Panc1 (cell line): ENCODE measurements around the gene MMAB. TPM values are rescaled to one million over a fixed set of nuclear protein-coding genes. Genes with fewer than 3 reads are reported as not detected.

ENCODE experiments used
- ATAC-seq: fragments of 200-7000 bp; cut with Tn5 transposase; 2 replicates; pipeline ENCODE4 v1.9.1; 2020; ENCODE audit warnings: mild to moderate bottlenecking, moderate library complexity
- BruUV-seq: library from RNA; stranded (reverse); fragments of 400-500 nt; replicated peaks from 2 replicates; lab custom pipeline; 2021; lab: Mats Ljungman, UMichigan
- CTCF ChIA-PET: fragments of 300-600 bp; sonication (Branson Sonifier 250); formaldehyde crosslinking; loops from one replicate; lab custom pipeline; 2022; ENCODE audit warnings: antibody characterized with exemption; lab: Charles Lee
- POLR2A ChIA-PET: fragments of 300-600 bp; sonication (Branson Sonifier 250); formaldehyde crosslinking; loops from one replicate; lab custom pipeline; 2022; ENCODE audit warnings: antibody characterized with exemption; lab: Charles Lee
- DNase-seq: peaks from one replicate; pipeline ENCODE4 v3.0.0-alpha.2; 2010; ENCODE audit warnings: low read depth, low spot score
- H3K27ac ChIP-seq: 2 replicates; pipeline ENCODE4 v1.5.1; 2011; ENCODE audit warnings: mild to moderate bottlenecking, low read length, inconsistent platforms
- H3K27me3 ChIP-seq: fragments of 200-500 bp; sonication (Bioruptor generic); 2 replicates; pipeline ENCODE4 v1.6.0; 2014; ENCODE audit warnings: low read length, inconsistent platforms; ENCODE audit not compliant: control insufficient read depth, insufficient read depth
- H3K36me3 ChIP-seq: fragments of 200-500 bp; sonication (Bioruptor generic); 2 replicates; pipeline ENCODE4 v1.5.1; 2014; ENCODE audit warnings: inconsistent platforms, mild to moderate bottlenecking, low read length, moderate library complexity; ENCODE audit not compliant: control insufficient read depth, insufficient read depth
- H3K4me1 ChIP-seq: 2 replicates; pipeline ENCODE4 v1.5.1; 2011; ENCODE audit warnings: inconsistent platforms, mild to moderate bottlenecking, low read length, moderate library complexity; ENCODE audit not compliant: control insufficient read depth, insufficient read depth
- H3K4me3 ChIP-seq, 2 experiments: 2 replicates each; pipeline ENCODE4 v1.5.1; 2011 to 2012; ENCODE audit warnings: low read depth in 2 of 2, low read length in 2 of 2, mild to moderate bottlenecking in 2 of 2, inconsistent platforms in 1 of 2, moderate library complexity in 1 of 2
- H3K9me3 ChIP-seq: fragments of 200-500 bp; sonication (Bioruptor generic); 2 replicates; pipeline ENCODE4 v1.5.1; 2014; ENCODE audit warnings: low read depth, mild to moderate bottlenecking, inconsistent platforms, low read length, moderate library complexity; ENCODE audit not compliant: control insufficient read depth, insufficient read depth
- CTCF ChIP-seq: fragments of 450-650 bp; IDR thresholded peaks from 2 replicates; pipeline ENCODE4 v1.5.1; 2017; ENCODE audit warnings: mild to moderate bottlenecking
- POLR2AphosphoS5 ChIP-seq: IDR thresholded peaks from 2 replicates; pipeline ENCODE4 v1.6.1; 2012; ENCODE audit warnings: mild to moderate bottlenecking, low read depth, low read length, moderate library complexity
- REST ChIP-seq, 2 experiments: IDR thresholded peaks; 2 replicates each; pipeline ENCODE4 v1.6.1; 2011 to 2012; ENCODE audit warnings: low read depth in 2 of 2, control low read depth in 1 of 2, low read length in 1 of 2, mild to moderate bottlenecking in 1 of 2, moderate library complexity in 1 of 2; ENCODE audit not compliant: insufficient read depth in 1 of 2
- SIN3A ChIP-seq: IDR thresholded peaks from 2 replicates; pipeline ENCODE4 v1.6.1; 2012; ENCODE audit warnings: low read depth, mild to moderate bottlenecking, low read length, moderate library complexity, borderline replicate concordance; ENCODE audit not compliant: insufficient read depth
- TCF7L2 ChIP-seq: IDR thresholded peaks from 2 replicates; pipeline ENCODE4 v1.6.1; 2011; ENCODE audit warnings: mild to moderate bottlenecking, low read depth, low read length, inconsistent platforms
- in situ Hi-C: cut with HindIII; loops from 2 replicates; pipeline ENCODE4 v1.10.0; 2016; ENCODE audit warnings: low sequenced_read_pairs, low pct_unique_long_range_greater_than_20kb
- intact Hi-C: fragments of 100-400 bp; cut with micrococcal nuclease; formaldehyde crosslinking; loops from one replicate; pipeline ENCODE4 v1.10.0; 2022; ENCODE audit not compliant: unreplicated experiment
- total RNA-seq: library from RNA; stranded (reverse); gene quantifications from one replicate; pipeline ENCODE4 v1.2.1, GENCODE V29; 2021; ENCODE audit not compliant: unreplicated experiment

The MMAB gene
- total RNA-seq, 1 experiment from 2014 or later: 58.6 TPM

DNA sequence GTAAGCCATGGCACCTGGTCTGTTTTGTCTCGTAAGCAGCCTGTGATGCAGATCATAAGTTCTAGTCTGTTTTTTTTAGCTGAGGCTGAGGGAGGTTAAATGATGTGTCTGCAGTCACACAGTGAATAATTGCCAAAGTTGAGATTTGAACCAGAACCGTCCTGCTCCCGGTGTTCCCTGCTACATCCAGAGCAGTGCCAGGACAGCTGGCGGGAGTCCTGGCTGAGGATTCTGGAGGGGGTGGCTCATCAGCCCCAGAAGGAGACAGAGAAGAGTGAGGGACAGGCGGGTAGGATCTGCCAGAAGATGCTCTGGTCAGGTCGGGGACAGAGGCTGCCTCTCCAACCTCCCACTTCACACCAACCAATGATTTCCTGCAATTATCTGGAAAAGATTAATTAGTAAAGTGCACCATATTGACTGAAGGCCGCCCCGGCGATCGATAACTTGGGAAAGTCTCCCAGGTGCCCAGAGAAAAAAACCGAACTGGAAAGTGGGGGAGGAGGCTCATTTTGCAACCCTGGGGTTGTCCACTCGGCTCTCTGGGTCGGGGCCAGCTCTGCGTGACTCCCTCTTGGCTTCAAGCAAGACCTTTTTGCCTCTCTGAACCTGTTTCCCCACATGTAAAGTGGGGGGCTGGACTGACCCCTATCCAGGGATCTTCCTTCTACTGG lies 42.4 kb upstream of the MMAB start:
- in situ Hi-C loops: no loop called here
- H3K4me1 ChIP-seq: no peaks in the 10 kb centered on the region
- H3K27ac ChIP-seq: no peak overlapping the region
- no peak overlapping the region for H3K4me3 ChIP-seq
- H3K27me3 ChIP-seq: peaks cover 6% of the 10 kb centered on the region
- ChIA-PET POLR2A (no interaction called here), CTCF (interaction anchor here (0.7 kb wide), 1 partner anchor 18 kb away, joined by 6 read pairs; no protein-coding TSS in a partner anchor)
- no peak for TF ChIP-seq REST (IDR thresholded peaks at IDR 0.05; ENCODE audit: insufficient read depth in 1 of 2, low read depth in 2 of 2, low read length in 1 of 2)
- no peak for TF ChIP-seq SIN3A
- no peaks in the 10 kb centered on the region for H3K36me3 ChIP-seq
- ATAC-seq (no peak), DNase-seq (no peak)
- intact Hi-C loops: no loop called here
- BruUV-seq: no TSS peak
- no peaks in the 10 kb centered on the region for H3K9me3 ChIP-seq

GRCh38 chr12:109613649-109614455 lies 40.5 kb upstream of the MMAB start:
- intact Hi-C loops (no loop called here), in situ Hi-C loops (no loop called here)
- CTCF ChIA-PET: no interaction called here
- no peak overlapping the region for H3K27ac ChIP-seq
- no peak overlapping the region for H3K4me3 ChIP-seq
- no peaks in the 10 kb centered on the region for H3K36me3 ChIP-seq
- TF ChIP-seq CTCF (no peak), TCF7L2 (no peak), REST (IDR thresholded peaks at IDR 0.05; ENCODE audit: insufficient read depth in 1 of 2, low read depth in 2 of 2, low read length in 1 of 2) (no peak), SIN3A (no peak), POLR2AphosphoS5 (no peak)
- no peaks in the 10 kb centered on the region for H3K9me3 ChIP-seq
- ATAC-seq: no peak
- POLR2A ChIA-PET: no interaction called here
- DNase-seq: no peak
- no TSS peak for BruUV-seq
- H3K27me3 ChIP-seq: peaks cover 6% of the 10 kb centered on the region
- H3K4me1 ChIP-seq: no peaks in the 10 kb centered on the region
